ENCODE measurements around the gene MSI2.

MSI2 gene

GRCh38 chr17:57466017-57466471, 209.7 kb downstream of the MSI2 start:
- no peak for DNase-seq

GRCh38 chr17:57466521-57466920, 210.2 kb downstream of the MSI2 start:
- no peak for DNase-seq

DNA sequence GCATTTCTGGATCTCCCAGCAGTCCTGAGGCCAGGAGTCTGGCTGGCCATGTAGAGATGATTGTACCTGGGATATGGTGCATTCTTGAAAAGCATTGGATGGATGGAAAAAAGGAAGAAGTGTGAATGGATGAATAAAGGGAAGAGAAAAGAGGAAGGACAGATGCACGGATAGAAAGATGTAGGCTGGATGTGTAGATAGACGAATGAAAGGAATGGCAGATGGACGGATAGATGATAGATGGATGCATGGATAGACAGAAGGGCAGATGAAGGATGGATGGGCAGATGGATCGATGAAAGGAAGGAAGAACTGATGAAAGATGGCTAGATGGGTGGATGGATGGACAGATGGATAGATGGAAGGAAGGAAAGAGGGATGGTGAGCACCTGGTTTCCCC, 210.9 kb downstream of the MSI2 start:
- no peak for DNase-seq

DNA sequence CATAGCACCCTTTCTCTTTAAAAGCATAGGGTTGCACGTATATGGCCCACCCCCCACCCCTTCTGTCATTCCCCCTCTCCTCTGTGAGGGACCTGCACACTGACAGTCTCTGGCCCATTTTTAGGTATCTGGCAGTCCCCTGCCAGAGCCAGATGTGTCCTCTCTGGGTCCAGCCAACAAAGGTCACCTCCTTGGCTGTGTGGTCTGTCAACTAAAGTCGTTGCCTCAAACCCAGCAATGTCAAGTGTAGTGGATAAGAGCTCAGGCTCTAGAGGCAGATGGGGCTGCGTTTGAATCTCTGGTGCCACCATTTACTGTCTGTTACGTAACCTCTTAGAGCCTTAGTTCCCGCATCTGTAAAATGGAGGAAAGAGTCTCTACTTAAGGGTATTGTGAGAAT, 211.5 kb downstream of the MSI2 start:
- no peak for DNase-seq

DNA sequence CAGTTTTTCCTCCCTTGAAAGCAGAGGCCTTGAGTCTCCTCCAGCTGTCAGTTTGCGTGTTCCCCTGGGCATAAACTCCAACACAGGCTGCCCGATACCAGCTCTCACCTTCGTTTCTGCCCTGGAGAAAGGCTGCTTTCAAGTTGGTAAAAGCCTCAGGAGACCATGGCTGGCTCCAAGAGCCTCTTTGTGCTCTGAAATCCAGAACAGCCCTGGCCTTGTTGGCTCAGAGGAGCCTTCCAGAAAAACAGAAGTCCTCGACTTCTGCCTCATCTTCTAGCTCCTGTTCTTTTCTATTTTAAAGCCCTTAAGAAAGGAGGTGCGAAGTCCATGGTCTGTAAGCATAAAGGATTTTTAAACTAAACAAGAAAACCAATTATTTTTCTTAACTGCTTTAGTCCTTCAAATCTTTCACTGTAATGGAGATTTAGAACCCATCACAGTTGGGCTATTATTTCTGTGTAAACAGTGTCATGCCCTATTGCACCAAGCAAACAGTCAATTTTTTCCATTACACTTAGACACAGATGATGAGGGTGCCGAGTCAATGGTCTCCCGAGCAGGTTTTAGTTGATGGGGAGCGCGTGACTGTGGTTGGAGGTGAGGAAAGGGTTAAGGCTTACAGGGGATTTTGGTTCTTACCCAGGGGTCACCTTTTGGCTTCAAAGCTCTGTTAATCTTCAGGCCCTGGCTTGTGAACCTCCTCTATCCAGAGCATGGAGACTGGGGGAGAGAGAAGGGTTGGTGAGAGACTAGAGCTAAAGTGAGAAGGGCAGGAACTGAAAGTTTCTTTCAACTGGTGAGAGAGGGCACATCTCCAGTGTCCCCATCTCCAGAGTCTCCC, 212.8 kb downstream of the MSI2 start:
- DNase-seq = no peak

- DNase-seq = no peak
Observed at GRCh38 chr17:57470906-57471305, 214.6 kb downstream of the MSI2 start.

- no peak for DNase-seq
Observed at GRCh38 chr17:57471868-57472368, 215.6 kb downstream of the MSI2 start.

- no peak for DNase-seq
Observed at GRCh38 chr17:57475796-57476195, 219.5 kb downstream of the MSI2 start.

- no peak for DNase-seq
Observed at GRCh38 chr17:57477522-57478362, 221.4 kb downstream of the MSI2 start.

DNA sequence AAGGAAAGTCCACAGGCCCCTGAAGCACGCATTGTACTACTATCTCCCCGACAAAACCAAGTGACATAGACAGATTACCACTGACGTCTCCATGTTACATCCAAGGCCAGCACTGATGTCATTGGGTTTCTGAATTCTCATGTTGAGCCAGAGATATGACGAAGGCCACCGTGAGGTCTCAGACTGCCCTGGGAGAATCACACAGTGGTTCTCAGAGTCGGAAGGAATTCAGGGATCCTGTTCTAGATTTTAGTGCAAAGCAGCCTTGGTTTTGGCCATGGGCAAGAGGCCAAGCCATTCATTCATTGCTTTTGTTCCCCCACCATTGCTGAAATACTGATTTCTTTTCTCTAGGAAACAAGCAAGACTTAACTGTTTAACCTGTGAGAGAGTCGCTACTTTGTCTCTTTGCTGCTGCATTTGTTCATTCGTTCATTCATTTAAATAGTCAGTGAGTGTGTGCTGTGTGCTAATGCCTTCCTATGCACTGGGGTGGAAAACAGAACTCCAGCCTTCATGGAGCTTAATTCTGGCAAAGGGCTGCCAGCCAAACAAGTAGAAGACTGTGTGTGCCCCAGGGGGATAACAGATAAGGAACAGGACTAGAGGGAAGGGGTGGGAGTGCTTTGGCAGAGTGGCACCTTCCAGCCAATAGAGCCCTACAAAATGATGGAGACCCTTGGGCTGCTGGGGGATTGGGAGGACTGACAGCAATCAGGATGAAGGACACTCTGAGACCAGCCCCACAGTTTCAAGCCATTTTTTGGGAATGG, 222.3 kb downstream of the MSI2 start:
- no peak for DNase-seq

- DNase-seq = no peak
Observed at GRCh38 chr17:57480438-57481196, 224.3 kb downstream of the MSI2 start.

GRCh38 chr17:57481910-57482391, 225.6 kb downstream of the MSI2 start:
- no peak for DNase-seq

DNA sequence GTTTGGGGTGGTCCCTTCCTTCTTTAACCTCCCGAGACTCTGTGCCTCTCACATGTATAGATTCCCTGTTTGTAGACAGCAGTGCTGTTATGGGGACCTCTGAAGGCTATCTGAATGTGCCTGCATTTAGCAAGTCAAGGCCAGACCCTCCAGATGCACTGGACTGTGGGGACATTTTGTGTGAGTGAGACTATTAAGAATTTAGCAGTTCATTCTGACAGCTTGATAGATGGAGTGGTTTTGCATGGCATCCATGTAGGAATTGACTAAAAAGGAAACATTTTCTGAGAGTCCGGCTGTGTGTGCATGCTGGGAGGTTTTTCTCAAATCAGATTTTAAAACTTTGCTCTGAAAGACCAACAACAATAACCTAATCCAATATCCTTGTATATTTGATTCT, 226.3 kb downstream of the MSI2 start:
- no peak for DNase-seq

- DNase-seq = no peak
Observed at GRCh38 chr17:57484081-57484666, 227.9 kb downstream of the MSI2 start.

DNA sequence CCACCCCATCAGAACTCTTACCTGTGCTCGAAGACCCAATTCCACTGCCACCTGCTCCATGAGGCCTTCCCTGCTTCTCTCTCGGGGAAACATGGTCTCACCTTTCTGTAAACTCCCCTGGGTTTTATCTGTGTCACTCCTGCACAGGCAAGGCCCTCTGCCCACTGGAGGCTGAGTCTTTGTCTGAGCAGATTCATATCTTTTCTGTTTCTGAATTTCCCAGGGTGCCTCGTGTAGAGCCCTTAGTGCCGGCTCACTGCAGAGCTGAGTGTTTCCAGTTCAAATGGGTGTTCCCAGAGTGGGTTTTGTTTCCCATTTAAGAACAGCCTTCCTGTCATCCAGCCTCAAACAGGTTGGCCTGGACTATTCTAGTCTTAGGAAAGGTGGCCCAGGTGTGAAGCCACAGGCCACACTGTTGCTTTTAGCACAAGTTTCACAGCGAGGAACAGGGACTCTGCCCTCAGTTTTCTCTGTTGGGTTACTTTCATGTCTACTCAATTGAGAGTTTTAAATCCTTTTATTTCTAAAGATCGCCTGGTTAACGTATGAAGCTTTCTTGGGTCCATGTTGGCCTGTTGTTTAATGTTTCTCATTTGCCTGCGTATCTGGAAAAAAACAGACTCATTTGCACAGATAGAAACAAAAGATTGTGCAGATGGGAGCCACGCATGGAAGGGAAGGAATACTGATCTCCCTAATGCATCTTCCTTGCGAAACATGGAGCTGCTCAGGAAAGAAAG, 228.7 kb downstream of the MSI2 start:
- no peak for DNase-seq

DNA sequence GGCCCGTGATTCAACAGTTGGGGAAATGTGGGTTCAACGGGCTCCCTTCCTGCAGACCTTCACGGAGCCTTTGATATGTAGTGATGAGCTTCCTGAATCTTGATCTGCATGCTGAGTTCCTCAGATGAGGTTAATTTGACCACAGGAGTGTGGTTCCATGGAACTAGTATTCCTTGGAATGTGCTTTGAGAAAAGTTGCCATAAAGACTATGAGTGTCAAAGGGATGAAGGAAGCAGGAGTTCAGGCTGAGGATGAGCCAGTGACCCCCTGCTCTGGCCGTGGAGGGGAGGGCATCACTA, 229.2 kb downstream of the MSI2 start:
- no peak for DNase-seq

DNA sequence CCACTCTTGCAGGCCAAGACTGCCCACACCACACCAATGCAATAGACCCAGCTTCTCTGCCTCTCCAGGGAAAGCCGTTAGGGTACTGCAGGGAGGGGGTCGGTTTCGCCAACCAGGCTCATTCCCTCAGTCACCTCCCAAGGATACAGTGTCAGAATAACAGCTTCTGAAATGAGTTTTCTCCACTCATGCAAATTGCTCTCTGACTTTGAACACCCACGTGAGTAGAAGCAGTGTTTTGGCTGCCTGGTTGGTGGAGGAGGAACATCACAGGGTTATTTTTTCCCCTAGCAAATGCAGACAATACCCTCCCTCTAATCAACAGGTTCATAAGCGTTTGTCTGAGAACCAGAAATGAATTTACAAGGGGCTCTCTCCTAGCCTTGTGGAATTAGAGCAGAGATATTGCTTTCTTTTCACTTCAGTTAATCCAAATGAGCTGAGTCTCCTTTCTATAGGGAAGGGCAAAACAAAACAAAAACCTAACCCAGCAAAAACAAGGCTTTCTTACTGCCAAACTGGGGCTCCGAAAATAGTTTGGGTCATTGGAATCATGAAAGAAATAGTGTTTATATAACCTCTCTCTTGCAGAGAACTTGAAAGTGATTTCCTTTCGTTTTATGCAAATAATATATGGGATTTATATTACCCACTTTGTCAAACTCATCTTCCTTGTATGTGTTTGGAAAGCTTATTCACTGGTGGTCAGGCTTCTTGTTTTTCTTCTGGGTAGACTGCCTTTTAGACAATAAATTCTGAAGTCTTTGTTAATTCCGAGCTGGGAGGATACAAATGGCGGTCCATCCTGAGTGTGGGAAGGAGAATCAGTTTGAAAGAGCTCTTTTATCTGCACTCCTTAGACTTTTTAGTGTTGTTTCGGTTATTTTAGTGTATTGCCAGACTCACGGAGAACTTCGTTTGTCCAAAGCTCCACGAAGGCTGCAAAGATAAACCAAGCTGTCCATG, 229.9 kb downstream of the MSI2 start:
- no peak for DNase-seq

GRCh38 chr17:57486882-57487301, 230.6 kb downstream of the MSI2 start:
- no peak for DNase-seq

DNA sequence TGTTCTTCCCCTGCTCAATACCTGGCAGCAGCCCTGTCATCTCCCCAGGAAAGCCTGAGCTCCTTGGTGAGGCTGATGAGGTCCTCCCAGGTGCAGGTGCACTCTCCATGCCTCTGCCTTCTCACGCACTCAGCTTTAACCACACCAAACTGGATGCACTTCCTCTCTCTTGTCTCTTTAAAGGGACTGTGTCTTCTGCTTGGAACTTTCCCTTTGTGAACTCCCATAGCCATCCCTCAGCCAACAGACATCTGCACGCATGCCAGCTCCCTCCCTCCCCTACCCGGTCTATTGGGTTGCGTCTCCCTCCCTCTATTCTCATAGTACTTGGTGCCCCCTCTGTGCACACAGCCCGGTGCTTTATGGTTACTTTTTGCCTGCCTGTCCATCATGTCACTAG, 231.2 kb downstream of the MSI2 start:
- no peak for DNase-seq

- DNase-seq = no peak
Observed at GRCh38 chr17:57488856-57489255, 232.5 kb downstream of the MSI2 start.

Measured in CD4-positive, alpha-beta T cell treated with Interleukin-15 for 1 hour (primary cell).